Glutamatergic neuron (in vitro differentiated cells): ENCODE measurements around the gene C1R. TPM values are rescaled to one million over a fixed set of nuclear protein-coding genes. Genes with fewer than 3 reads are reported as not detected.

Experiments
- DNase-seq: peaks from one replicate; pipeline ENCODE4 v3.0.0; 2022
- H3K27ac Mint-ChIP-seq: one replicate; pipeline ENCODE4 v1.8.0; 2020; ENCODE audit warnings: mild to moderate bottlenecking, mixed read lengths, inconsistent platforms; ENCODE audit not compliant: unreplicated experiment
- H3K27me3 Mint-ChIP-seq: one replicate; pipeline ENCODE4 v1.8.0; 2020; ENCODE audit warnings: mild to moderate bottlenecking, moderate library complexity, mixed read lengths, inconsistent platforms; ENCODE audit not compliant: unreplicated experiment
- H3K36me3 Mint-ChIP-seq: one replicate; pipeline ENCODE4 v1.8.0; 2020; ENCODE audit warnings: mild to moderate bottlenecking, mixed read lengths, inconsistent platforms; ENCODE audit not compliant: unreplicated experiment
- H3K4me1 Mint-ChIP-seq: one replicate; pipeline ENCODE4 v1.8.0; 2020; ENCODE audit warnings: mild to moderate bottlenecking, low read depth, mixed read lengths, inconsistent platforms; ENCODE audit not compliant: unreplicated experiment
- H3K4me3 Mint-ChIP-seq: one replicate; pipeline ENCODE4 v1.8.0; 2020; ENCODE audit warnings: mild to moderate bottlenecking, mixed read lengths, inconsistent platforms; ENCODE audit not compliant: unreplicated experiment
- H3K9me3 Mint-ChIP-seq: one replicate; pipeline ENCODE4 v1.8.0; 2020; ENCODE audit warnings: mild to moderate bottlenecking, moderate library complexity, mixed read lengths, inconsistent platforms; ENCODE audit not compliant: unreplicated experiment
- CTCF ChIP-seq: fragments of 200-600 bp; sonication (generic); IDR thresholded peaks from one replicate; pipeline ENCODE4 v1.5.0; 2021; ENCODE audit not compliant: partially characterized antibody, unreplicated experiment
- total RNA-seq: library from RNA; stranded (reverse); fragmentation: NEBNext Ultra II Directional; extraction: Animal tissue kit (Norgen Biotek cat#: 25700); gene quantifications from one replicate; pipeline ENCODE4 v1.2.1, GENCODE V29; 2021; ENCODE audit not compliant: unreplicated experiment

The C1R gene
- total RNA-seq, 1 donor from 2014 or later = 1.0 TPM

GRCh38 chr12:7125632-7126227 is 33.5 kb upstream of the C1R start:
- no peaks in the 10 kb centered on the region for H3K36me3 Mint-ChIP-seq
- H3K4me3 Mint-ChIP-seq = no peak overlapping the region

DNA sequence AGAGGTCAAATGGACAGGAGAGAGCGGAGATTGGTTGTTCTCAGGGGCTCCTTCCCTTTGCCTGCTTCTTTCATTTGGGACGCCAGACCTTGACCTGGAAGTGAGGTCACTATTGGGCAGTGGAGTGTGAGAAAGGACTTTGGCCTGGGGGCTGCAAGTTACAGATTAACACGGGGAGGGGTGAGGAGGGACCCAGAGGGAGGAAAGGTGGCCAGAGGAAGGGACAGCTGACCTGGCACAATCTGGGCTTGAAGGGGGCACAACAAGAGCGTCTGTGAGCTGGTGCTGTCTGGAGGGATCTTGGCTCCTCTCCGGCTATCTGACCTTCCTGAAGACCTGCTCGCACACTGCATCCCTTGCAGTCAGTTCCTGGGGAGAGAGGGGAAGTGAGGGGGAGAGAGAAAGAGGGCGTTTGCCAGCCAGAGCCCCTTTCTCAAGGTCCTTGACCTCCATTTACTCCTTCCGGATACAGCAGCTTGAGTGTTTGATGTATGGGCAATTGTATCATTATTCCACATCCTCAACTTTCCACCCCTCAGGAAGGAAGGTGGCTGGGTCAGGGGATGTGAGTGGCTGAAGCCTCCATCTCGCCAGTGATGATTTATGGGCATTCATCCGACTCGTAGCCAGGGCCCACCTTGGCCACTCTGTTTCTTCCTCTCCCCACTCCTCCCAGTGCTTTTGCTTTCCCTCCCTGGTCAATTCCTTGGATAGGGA is 31.7 kb upstream of the C1R start:
- TF ChIP-seq CTCF = no peak
- Mint-ChIP-seq H3K36me3 (no peaks in the 10 kb centered on the region), H3K4me3 (no peak overlapping the region), H3K9me3 (peaks cover 6% of the 10 kb centered on the region), H3K27ac (no peak overlapping the region), H3K27me3 (peaks cover 15% of the 10 kb centered on the region), H3K4me1 (no peaks in the 10 kb centered on the region)
- DNase-seq = no peak

More at GRCh38 chr12:7125632-7126227, 33.5 kb upstream of the C1R start:
- H3K4me1 Mint-ChIP-seq = no peaks in the 10 kb centered on the region
- TF ChIP-seq CTCF = no peak
- peaks cover 6% of the 10 kb centered on the region for H3K9me3 Mint-ChIP-seq
- H3K27ac Mint-ChIP-seq = no peak overlapping the region
- DNase-seq = no peak
- peaks cover 17% of the 10 kb centered on the region for H3K27me3 Mint-ChIP-seq

- Mint-ChIP-seq H3K36me3 (no peaks in the 10 kb centered on the region), H3K4me3 (no peak overlapping the region), H3K27ac (no peak overlapping the region)
Observed at GRCh38 chr12:7122811-7123769, 30.8 kb upstream of the C1R start.

DNA sequence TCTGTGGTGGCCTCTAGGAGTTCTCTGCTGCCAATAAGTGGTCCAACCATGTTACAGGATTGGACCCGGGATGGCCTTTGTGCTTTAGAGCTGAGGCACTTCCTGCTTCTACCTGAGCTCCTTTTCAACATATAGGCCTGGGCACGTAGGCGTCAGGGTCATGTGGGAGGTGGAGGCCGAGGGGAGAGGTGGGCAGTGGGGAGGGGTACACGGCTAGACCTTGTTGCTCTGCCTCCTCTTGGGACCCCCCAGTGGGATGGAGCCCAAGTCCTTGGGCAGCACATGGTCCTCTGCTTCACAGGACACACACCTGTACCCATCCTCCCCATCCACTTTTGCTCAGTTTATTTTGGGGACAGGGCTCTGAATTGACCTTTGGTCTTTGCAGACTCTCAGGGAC is 29.1 kb upstream of the C1R start:
- H3K4me1 Mint-ChIP-seq = no peaks in the 10 kb centered on the region
- no peak overlapping the region for H3K4me3 Mint-ChIP-seq
- no peak for DNase-seq
- no peak for TF ChIP-seq CTCF
- peaks cover 6% of the 10 kb centered on the region for H3K27me3 Mint-ChIP-seq
- no peak overlapping the region for H3K27ac Mint-ChIP-seq
- H3K9me3 Mint-ChIP-seq = peaks cover 2% of the 10 kb centered on the region
- H3K36me3 Mint-ChIP-seq = no peaks in the 10 kb centered on the region

More at GRCh38 chr12:7122811-7123769, 30.8 kb upstream of the C1R start:
- DNase-seq = no peak
- TF ChIP-seq CTCF = no peak
- peaks cover 6% of the 10 kb centered on the region for H3K9me3 Mint-ChIP-seq
- H3K4me1 Mint-ChIP-seq = no peaks in the 10 kb centered on the region
- peaks cover 10% of the 10 kb centered on the region for H3K27me3 Mint-ChIP-seq
